Glutamatergic neuron (in vitro differentiated cells): Measurements from ENCODE around the gene NACAD. TPM values are rescaled to one million over a fixed set of nuclear protein-coding genes. Genes with fewer than 3 reads are reported as not detected.

Source experiments
- DNase-seq: peaks from one replicate; pipeline ENCODE4 v3.0.0; 2022
- H3K27ac Mint-ChIP-seq: one replicate; pipeline ENCODE4 v1.8.0; 2020; ENCODE audit warnings: mild to moderate bottlenecking, mixed read lengths, inconsistent platforms; ENCODE audit not compliant: unreplicated experiment
- H3K27me3 Mint-ChIP-seq: one replicate; pipeline ENCODE4 v1.8.0; 2020; ENCODE audit warnings: mild to moderate bottlenecking, moderate library complexity, mixed read lengths, inconsistent platforms; ENCODE audit not compliant: unreplicated experiment
- H3K36me3 Mint-ChIP-seq: one replicate; pipeline ENCODE4 v1.8.0; 2020; ENCODE audit warnings: mild to moderate bottlenecking, mixed read lengths, inconsistent platforms; ENCODE audit not compliant: unreplicated experiment
- H3K4me1 Mint-ChIP-seq: one replicate; pipeline ENCODE4 v1.8.0; 2020; ENCODE audit warnings: mild to moderate bottlenecking, low read depth, mixed read lengths, inconsistent platforms; ENCODE audit not compliant: unreplicated experiment
- H3K4me3 Mint-ChIP-seq: one replicate; pipeline ENCODE4 v1.8.0; 2020; ENCODE audit warnings: mild to moderate bottlenecking, mixed read lengths, inconsistent platforms; ENCODE audit not compliant: unreplicated experiment
- H3K9me3 Mint-ChIP-seq: one replicate; pipeline ENCODE4 v1.8.0; 2020; ENCODE audit warnings: mild to moderate bottlenecking, moderate library complexity, mixed read lengths, inconsistent platforms; ENCODE audit not compliant: unreplicated experiment
- CTCF ChIP-seq: fragments of 200-600 bp; sonication (generic); IDR thresholded peaks from one replicate; pipeline ENCODE4 v1.5.0; 2021; ENCODE audit not compliant: partially characterized antibody, unreplicated experiment
- total RNA-seq: library from RNA; stranded (reverse); fragmentation: NEBNext Ultra II Directional; extraction: Animal tissue kit (Norgen Biotek cat#: 25700); gene quantifications from one replicate; pipeline ENCODE4 v1.2.1, GENCODE V29; 2021; ENCODE audit not compliant: unreplicated experiment

Gene NACAD
- total RNA-seq, 1 donor from 2014 or later = 125 TPM

GRCh38 chr7:45103958-45104843 is 15.4 kb upstream of the NACAD start:
- Mint-ChIP-seq H3K27me3 (no peaks in the 10 kb centered on the region), H3K4me1 (peaks cover 2% of the 10 kb centered on the region), H3K27ac (no peak overlapping the region), H3K4me3 (no peak overlapping the region), H3K9me3 (peaks cover 3% of the 10 kb centered on the region), H3K36me3 (no peaks in the 10 kb centered on the region)
- no peak for TF ChIP-seq CTCF
- DNase-seq = no peak

- Mint-ChIP-seq H3K4me1 (no peaks in the 10 kb centered on the region), H3K4me3 (no peak overlapping the region), H3K27me3 (no peaks in the 10 kb centered on the region), H3K36me3 (no peaks in the 10 kb centered on the region), H3K9me3 (peaks cover 3% of the 10 kb centered on the region), H3K27ac (peak overlapping the region; percentile 48)
- no peak for TF ChIP-seq CTCF
- no peak for DNase-seq
Measured at GRCh38 chr7:45102785-45103712, 14.3 kb upstream of the NACAD start.

- H3K27me3 Mint-ChIP-seq = no peaks in the 10 kb centered on the region
- H3K4me3 Mint-ChIP-seq = no peak overlapping the region
- H3K4me1 Mint-ChIP-seq = peaks cover 2% of the 10 kb centered on the region
- no peaks in the 10 kb centered on the region for H3K36me3 Mint-ChIP-seq
- no peak overlapping the region for H3K27ac Mint-ChIP-seq
- no peak for DNase-seq
- no peak for TF ChIP-seq CTCF
- peaks cover 3% of the 10 kb centered on the region for H3K9me3 Mint-ChIP-seq
Measured at GRCh38 chr7:45101748-45102147, 13.0 kb upstream of the NACAD start.

GRCh38 chr7:45100761-45101480 is 12.2 kb upstream of the NACAD start:
- no peak overlapping the region for H3K4me3 Mint-ChIP-seq
- peaks cover 3% of the 10 kb centered on the region for H3K9me3 Mint-ChIP-seq
- TF ChIP-seq CTCF = no peak
- no peaks in the 10 kb centered on the region for H3K36me3 Mint-ChIP-seq
- H3K27ac Mint-ChIP-seq = no peak overlapping the region
- DNase-seq = no peak
- peaks cover 2% of the 10 kb centered on the region for H3K4me1 Mint-ChIP-seq
- H3K27me3 Mint-ChIP-seq = no peaks in the 10 kb centered on the region
